AG04450 (cell line): ENCODE data around the gene CYP2R1. TPM values are rescaled to one million over a fixed set of nuclear protein-coding genes. Genes with fewer than 3 reads are reported as not detected.

Experiments used
- CTCF ChIA-PET: fragments of 300-600, 350-600 bp; formaldehyde crosslinking; extraction: SDS; loops from one replicate; lab custom pipeline; 2022; ENCODE audit warnings: antibody characterized with exemption, inconsistent platforms; lab: Charles Lee
- POLR2A ChIA-PET: fragments of 350-600 bp; formaldehyde crosslinking; extraction: SDS; loops from one replicate; lab custom pipeline; 2021; ENCODE audit warnings: antibody characterized with exemption, inconsistent platforms; lab: Yijun Ruan, JAX
- DNase-seq: peaks from one replicate; pipeline ENCODE4 v3.0.0-alpha.2; 2011; ENCODE audit warnings: low read depth, low spot score
- H3K27ac ChIP-seq: one replicate; pipeline ENCODE4 v1.5.1; 2012; ENCODE audit warnings: low read depth, low read length, control low read depth
- H3K27me3 ChIP-seq: one replicate; pipeline ENCODE4 v1.6.0; 2012; ENCODE audit warnings: low read length; ENCODE audit not compliant: control insufficient read depth, insufficient read depth
- H3K4me3 ChIP-seq: 2 replicates; pipeline ENCODE4 v1.5.1; 2011; ENCODE audit warnings: mild to moderate bottlenecking, low read depth, low read length, control low read depth
- H3K9me3 ChIP-seq: 2 replicates; pipeline ENCODE4 v1.5.1; 2012; ENCODE audit warnings: low read length; ENCODE audit not compliant: control insufficient read depth, insufficient read depth
- polyA plus RNA-seq: library from polyadenylated mRNA; depleted of rRNA; stranded (reverse); fragments of >200 nt; gene quantifications from 2 replicates; pipeline ENCODE4 v1.2.3, GENCODE V29; 2011; rRNA removed
- small RNA-seq: library from RNA; depleted of rRNA; stranded (forward); fragments of <200 nt; gene quantifications from one replicate; pipeline ENCODE3, GENCODE V24; 2012; ENCODE audit warnings: low read depth; ENCODE audit not compliant: insufficient read length
- TF ChIP-seq, protein P1 (sequence below): IDR thresholded peaks from 2 replicates; pipeline ENCODE4 v1.5.1; 2011; ENCODE audit warnings: low read depth, low read length, control low read depth, inconsistent platforms

The CYP2R1 gene
- polyA plus RNA-seq, 1 experiment = 9.0 TPM

GRCh38 chr11:14852571-14853177 is 39.4 kb downstream of the CYP2R1 start:
- CTCF ChIA-PET = no interaction called here

DNA sequence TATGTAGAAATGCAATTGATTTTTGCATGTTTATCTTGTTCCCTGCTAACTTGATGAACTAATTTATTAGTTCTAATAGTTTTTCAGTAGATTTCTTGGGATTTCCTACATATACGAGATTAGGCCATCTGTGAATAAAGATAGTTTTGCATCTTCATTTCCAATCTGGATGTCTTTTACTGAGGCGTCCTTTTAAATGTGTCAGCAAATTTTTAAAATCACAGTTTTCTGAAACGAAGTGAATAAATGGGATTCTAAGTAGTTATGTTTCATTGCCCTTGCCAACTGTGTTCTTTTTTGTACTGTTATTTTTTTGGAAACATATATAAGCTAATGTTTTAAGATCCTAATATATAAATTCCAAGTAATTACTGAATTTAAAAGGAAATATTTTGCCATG is 50.0 kb downstream of the CYP2R1 start:
- H3K9me3 ChIP-seq = no peaks in the 10 kb centered on the region
- ChIA-PET POLR2A (no interaction called here), CTCF (no interaction called here)
- no peaks in the 10 kb centered on the region for H3K27me3 ChIP-seq
- H3K27ac ChIP-seq = no peak overlapping the region
- no peak overlapping the region for H3K4me3 ChIP-seq
- DNase-seq = no peak
- TF ChIP-seq, protein P1, sequence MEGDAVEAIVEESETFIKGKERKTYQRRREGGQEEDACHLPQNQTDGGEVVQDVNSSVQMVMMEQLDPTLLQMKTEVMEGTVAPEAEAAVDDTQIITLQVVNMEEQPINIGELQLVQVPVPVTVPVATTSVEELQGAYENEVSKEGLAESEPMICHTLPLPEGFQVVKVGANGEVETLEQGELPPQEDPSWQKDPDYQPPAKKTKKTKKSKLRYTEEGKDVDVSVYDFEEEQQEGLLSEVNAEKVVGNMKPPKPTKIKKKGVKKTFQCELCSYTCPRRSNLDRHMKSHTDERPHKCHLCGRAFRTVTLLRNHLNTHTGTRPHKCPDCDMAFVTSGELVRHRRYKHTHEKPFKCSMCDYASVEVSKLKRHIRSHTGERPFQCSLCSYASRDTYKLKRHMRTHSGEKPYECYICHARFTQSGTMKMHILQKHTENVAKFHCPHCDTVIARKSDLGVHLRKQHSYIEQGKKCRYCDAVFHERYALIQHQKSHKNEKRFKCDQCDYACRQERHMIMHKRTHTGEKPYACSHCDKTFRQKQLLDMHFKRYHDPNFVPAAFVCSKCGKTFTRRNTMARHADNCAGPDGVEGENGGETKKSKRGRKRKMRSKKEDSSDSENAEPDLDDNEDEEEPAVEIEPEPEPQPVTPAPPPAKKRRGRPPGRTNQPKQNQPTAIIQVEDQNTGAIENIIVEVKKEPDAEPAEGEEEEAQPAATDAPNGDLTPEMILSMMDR = no peak

More at GRCh38 chr11:14852571-14853177, 39.4 kb downstream of the CYP2R1 start:
- TF ChIP-seq, protein P1 = no peak
- Histone ChIP-seq H3K4me3 (no peak overlapping the region), H3K27ac (no peak overlapping the region), H3K27me3 (no peaks in the 10 kb centered on the region), H3K9me3 (no peaks in the 10 kb centered on the region; the same call in 1 of the 2 replicates)
- DNase-seq = no peak
- POLR2A ChIA-PET = no interaction called here

- POLR2A ChIA-PET = no interaction called here
- H3K27ac ChIP-seq = no peak overlapping the region
- H3K4me3 ChIP-seq = no peak overlapping the region
- no peaks in the 10 kb centered on the region for H3K9me3 ChIP-seq
- H3K27me3 ChIP-seq = no peaks in the 10 kb centered on the region
- CTCF ChIA-PET = interaction anchor here (1.6 kb wide), 1 partner anchor 72 kb away, joined by 4 read pairs; no protein-coding TSS in a partner anchor
- TF ChIP-seq, protein P1 = no peak
- no peak for DNase-seq
Measured at GRCh38 chr11:14835496-14836492, 56.2 kb downstream of the CYP2R1 start.

Small RNAs within 50 kb of the gene (small RNA-seq; reads per million reads assigned to genes)
- gene CALCP = not detected

Other genes with a start within 250 kb of the CYP2R1 start
- gene PDE3B, start 248.4 kb downstream of the CYP2R1 start, polyA plus RNA-seq = 0.10 and 0.19 TPM in 2 replicates
- not detected in 2 replicates for gene CALCA, start 80.1 kb upstream of the CYP2R1 start, polyA plus RNA-seq
- not detected in 2 replicates for gene CALCB, start 181.4 kb upstream of the CYP2R1 start, polyA plus RNA-seq
- gene INSC, start 222.7 kb upstream of the CYP2R1 start, polyA plus RNA-seq = 0.40 and 0.53 TPM in 2 replicates